GM19452 (cell line): ENCODE measurements around the gene RBKS.

Experiments
- ATAC-seq: cut with Tn5 transposase; IDR thresholded peaks from one replicate; pipeline ENCODE4 v1.9.1; 2021; ENCODE audit not compliant: unreplicated experiment

The RBKS gene

DNA sequence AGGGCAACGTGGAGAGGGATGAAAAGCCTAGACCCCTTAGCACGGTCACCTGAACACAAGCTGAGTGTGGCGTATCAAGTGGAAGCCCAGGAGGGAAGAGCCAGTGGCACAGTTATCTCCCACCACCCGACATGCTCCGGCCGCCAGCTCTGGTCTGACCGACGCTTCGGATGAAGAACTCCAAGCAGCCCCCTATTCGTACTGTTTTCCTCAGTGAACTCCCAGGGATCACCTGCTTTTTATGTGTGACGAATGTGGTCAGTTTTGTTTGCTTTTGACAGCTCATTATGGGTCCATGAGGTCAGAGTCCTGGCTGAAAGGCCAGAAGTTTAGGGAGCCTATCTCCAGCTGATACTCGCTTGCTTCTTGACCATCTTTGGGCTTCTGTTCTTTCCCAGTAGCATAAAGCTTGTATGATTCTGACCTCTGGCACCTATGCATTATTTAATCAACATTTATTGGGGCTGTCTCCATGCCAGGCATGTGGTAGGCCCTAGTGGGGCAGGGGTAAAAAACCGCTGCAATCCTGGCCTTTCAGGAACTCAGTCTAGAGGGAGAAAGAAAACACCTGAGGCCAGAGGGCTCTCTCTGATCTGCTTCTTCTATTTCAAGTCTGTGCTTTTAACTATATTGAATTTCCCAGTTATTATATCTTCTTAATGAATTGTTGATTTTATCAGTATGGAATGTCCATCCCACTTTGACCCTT lies 151.7 kb downstream of the RBKS start:
- no peak for ATAC-seq

DNA sequence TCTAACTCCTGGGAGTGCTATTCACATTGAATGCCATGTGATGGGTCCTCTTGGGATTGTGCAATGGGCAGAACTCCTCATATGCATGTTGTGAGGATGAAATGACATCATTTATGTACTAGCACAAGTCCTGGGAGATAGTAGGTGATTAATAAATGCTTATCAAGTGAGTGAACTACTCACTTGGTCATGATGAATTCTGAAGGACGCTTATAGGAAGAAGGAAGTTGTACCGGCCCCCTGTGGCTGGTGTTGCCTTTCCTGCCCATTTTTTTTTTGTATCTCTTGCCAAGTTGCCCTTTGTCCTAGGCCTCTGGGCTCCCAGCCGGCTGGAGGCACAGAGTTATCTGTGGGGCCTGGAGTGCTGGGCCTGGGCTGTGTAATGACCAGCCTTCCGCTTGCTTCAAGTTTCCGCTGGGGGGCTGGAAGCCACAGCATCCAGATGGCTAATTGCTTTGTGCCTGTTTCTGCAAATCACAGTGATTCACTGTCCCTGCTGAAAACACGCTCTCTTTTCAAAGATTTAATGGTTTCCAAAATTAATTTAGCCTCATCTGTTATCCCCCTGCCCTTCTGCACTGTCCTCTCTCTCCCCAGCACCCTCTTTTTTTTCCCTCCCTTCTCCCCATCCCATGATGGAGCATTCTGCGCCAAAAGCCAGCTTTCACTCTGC lies 152.4 kb downstream of the RBKS start:
- ATAC-seq, result no peak

- ATAC-seq, result no peak
Measured at GRCh38 chr2:27736890-27737204, 153.3 kb downstream of the RBKS start.

- no peak for ATAC-seq
Measured at GRCh38 chr2:27736031-27736889, 153.9 kb downstream of the RBKS start.

- ATAC-seq, result no peak
Measured at GRCh38 chr2:27735263-27735904, 154.8 kb downstream of the RBKS start.

DNA sequence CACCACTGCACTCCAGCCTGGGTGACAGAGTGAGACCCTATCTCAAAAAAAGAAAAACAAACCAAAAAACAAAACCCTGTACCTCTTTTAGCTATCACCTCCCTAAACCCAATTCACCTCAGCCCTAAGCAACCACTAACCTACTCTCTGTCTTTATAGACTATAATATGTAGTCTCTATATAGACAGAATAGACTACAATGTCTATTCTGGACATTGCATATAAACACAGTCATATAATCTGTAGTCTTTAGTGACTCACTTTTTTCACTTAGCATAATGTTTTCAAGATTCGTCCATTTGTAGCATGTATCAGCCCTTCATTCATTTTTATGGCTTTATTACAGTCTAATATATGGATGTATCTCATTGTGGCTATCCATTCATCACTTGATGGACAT lies 155.9 kb downstream of the RBKS start:
- ATAC-seq, result no peak
